K562 (cell line): Measurements from ENCODE around the gene RNU6-1. TPM values are rescaled to one million over a fixed set of nuclear protein-coding genes. Genes with fewer than 3 reads are reported as not detected.

ENCODE experiments used
- ATF1 ChIP-seq, 2 experiments: fragments of 450-650 bp in 1 of 2; IDR thresholded peaks; 2 replicates each; pipeline ENCODE4 v1.6.1; 2016; ENCODE audit warnings: missing compliant biosample characterization in 1 of 2, missing genetic modification characterization in 1 of 2
- BRF1 ChIP-seq: IDR thresholded peaks from 3 replicates; pipeline ENCODE4 v1.6.1; 2011; ENCODE audit warnings: borderline replicate concordance, mild to moderate bottlenecking; ENCODE audit not compliant: insufficient read length; ENCODE audit errors: extremely low read depth
- DMBX1 ChIP-seq: fragments of 250-450 bp; sonication (Bioruptor Pico); IDR thresholded peaks from 2 replicates; pipeline ENCODE4 v1.8.0; 2022; ENCODE audit warnings: inconsistent platforms, mild to moderate bottlenecking, moderate library complexity, borderline replicate concordance
- HMG20B ChIP-seq: fragments of 250-450 bp; sonication (Bioruptor Pico); IDR thresholded peaks from 2 replicates; pipeline ENCODE4 v1.5.0; 2021; ENCODE audit warnings: mild to moderate bottlenecking
- KAT7 ChIP-seq: sonication (generic); formaldehyde crosslinking; IDR thresholded peaks from 2 replicates; pipeline ENCODE4 v1.8.0; 2022; ENCODE audit warnings: missing genetic modification reagents, mild to moderate bottlenecking, borderline replicate concordance
- MCM5 ChIP-seq: fragments of 450-650 bp; IDR thresholded peaks from 2 replicates; pipeline ENCODE4 v1.6.1; 2016; ENCODE audit warnings: low read depth
- MIER1 ChIP-seq: fragments of 450-650 bp; IDR thresholded peaks from 2 replicates; pipeline ENCODE4 v1.6.1; 2016; ENCODE audit warnings: antibody characterized with exemption, mild to moderate bottlenecking, low read depth
- NR1H2 ChIP-seq: sonication (generic); formaldehyde crosslinking; IDR thresholded peaks from 2 replicates; pipeline ENCODE4 v1.4.0; 2020; ENCODE audit warnings: mild to moderate bottlenecking, missing genetic modification reagents
- NR2C1 ChIP-seq, 2 experiments: fragments of 450-650 bp; IDR thresholded peaks; 2 replicates each; pipeline ENCODE4 v1.6.1; 2017; ENCODE audit warnings: mild to moderate bottlenecking in 2 of 2, antibody characterized with exemption in 1 of 2, inconsistent platforms in 1 of 2, missing compliant biosample characterization in 1 of 2, missing genetic modification characterization in 1 of 2
- PHTF2 ChIP-seq: fragments of 250-450 bp; sonication (Bioruptor Pico); IDR thresholded peaks from 2 replicates; pipeline ENCODE4 v1.5.0; 2021; ENCODE audit warnings: mild to moderate bottlenecking
- PTRF ChIP-seq: fragments of 450-650 bp; IDR thresholded peaks from 2 replicates; pipeline ENCODE4 v1.6.1; 2016; ENCODE audit warnings: mild to moderate bottlenecking, missing genetic modification characterization, missing compliant biosample characterization
- RBM34 ChIP-seq: fragments of 200-400 bp; formaldehyde crosslinking; IDR thresholded peaks from 2 replicates; pipeline ENCODE4 v1.6.1; 2018; ENCODE audit warnings: low read length, borderline replicate concordance; ENCODE audit not compliant: insufficient read depth
- RNF2 ChIP-seq: sonication (generic); IDR thresholded peaks from 2 replicates; pipeline ENCODE4 v1.6.1; 2016
- SMAD1 ChIP-seq: fragments of 150-350 bp; IDR thresholded peaks from 2 replicates; pipeline ENCODE4 v1.6.1; 2014; ENCODE audit warnings: low read length, low read depth; ENCODE audit not compliant: partially characterized antibody
- TAF9B ChIP-seq: fragments of 450-650 bp; IDR thresholded peaks from 2 replicates; pipeline ENCODE4 v1.6.1; 2018; ENCODE audit warnings: mild to moderate bottlenecking; ENCODE audit not compliant: partially characterized antibody
- TRIM24 ChIP-seq, 2 experiments: fragments of 450-650 bp; IDR thresholded peaks; 2 replicates each; pipeline ENCODE4 v1.6.1; 2016
- ZC3H8 ChIP-seq: fragments of 450-650 bp; IDR thresholded peaks from 2 replicates; pipeline ENCODE4 v1.6.1; 2017
- ZKSCAN8 ChIP-seq: fragments of 200-800 bp; sonication (Bioruptor generic); IDR thresholded peaks from 2 replicates; pipeline ENCODE4 v1.6.1; 2016; ENCODE audit warnings: missing genetic modification characterization, missing compliant biosample characterization
- ZNF121 ChIP-seq: sonication (generic); formaldehyde crosslinking; conservative IDR thresholded peaks from 2 replicates; pipeline ENCODE4 v1.8.0; 2022; ENCODE audit warnings: missing genetic modification reagents
- ZNF274 ChIP-seq: IDR thresholded peaks from 2 replicates; pipeline ENCODE4 v1.6.1; 2011; ENCODE audit warnings: low read depth, mild to moderate bottlenecking, low read length, moderate library complexity, borderline replicate concordance
- ZNF778 ChIP-seq: fragments of 450-650 bp; formaldehyde crosslinking; IDR thresholded peaks from 2 replicates; pipeline ENCODE4 v1.4.0; 2020; ENCODE audit warnings: mild to moderate bottlenecking, moderate library complexity
- polyA plus RNA-seq, 8 experiments: library from polyadenylated mRNA; depleted of rRNA in 4 of 8; stranded (reverse) in 5 of 8; unstranded in 3 of 8; fragments of >200 nt; fragmentation: Nextera tagmentation in 2 of 8; fragmentation: Illumina TruSeq in 1 of 8; extraction: Ambion mirVana in 2 of 8; extraction: Trizol in 1 of 8; gene quantifications; 2 replicates each; pipeline versions ENCODE4 v1.2.1 to v1.2.3, GENCODE V29; 2011 to 2014; ENCODE audit warnings: inconsistent platforms in 1 of 8, missing spikeins in 1 of 8
- total RNA-seq, 7 experiments: library from RNA; depleted of rRNA in 6 of 7; stranded (reverse); fragments of >200 nt in 6 of 7; fragmentation: Illumina TruSeq in 2 of 7; extraction: Trizol in 2 of 7; gene quantifications; 2 replicates each; pipeline versions ENCODE4 v1.2.1 to v1.2.3, GENCODE V29; 2011 to 2021; ENCODE audit warnings: low replicate concordance in 1 of 7
- TF ChIP-seq, protein P1 (sequence below): fragments of 250-450 bp; sonication (Bioruptor Pico); IDR thresholded peaks from 2 replicates; pipeline ENCODE4 v1.8.0; 2022; ENCODE audit warnings: moderate library complexity, mild to moderate bottlenecking, inconsistent platforms
- TF ChIP-seq, protein P2 (sequence below): fragments of 450-650 bp; formaldehyde crosslinking; IDR thresholded peaks from 2 replicates; pipeline ENCODE4 v1.4.0; 2022; ENCODE audit warnings: mild to moderate bottlenecking, moderate library complexity
- TF ChIP-seq, protein P3 (sequence below): fragments of 450-650 bp; formaldehyde crosslinking; IDR thresholded peaks from 2 replicates; pipeline ENCODE4 v1.4.0; 2022; ENCODE audit warnings: missing genetic modification characterization
- TF ChIP-seq, protein P4 (sequence below): sonication (generic); formaldehyde crosslinking; IDR thresholded peaks from 2 replicates; pipeline ENCODE4 v1.9.0; 2022; ENCODE audit warnings: mild to moderate bottlenecking, missing genetic modification reagents
- TF ChIP-seq, protein P5 (sequence below), 2 experiments: fragments of 250-450 bp in 1 of 2; fragments of 450-650 bp in 1 of 2; sonication (Bioruptor Pico) in 1 of 2; IDR thresholded peaks; 2 replicates each; pipeline versions ENCODE4 v1.6.1 to v1.8.0; 2016 to 2021; ENCODE audit warnings: mild to moderate bottlenecking in 2 of 2, moderate library complexity in 2 of 2, missing compliant biosample characterization in 1 of 2, missing genetic modification characterization in 1 of 2

RNU6-1 gene
- total and polyA plus RNA-seq, 9 of the 15 experiments (the other 6 are each of a cell fraction or from before 2014, with no cell fraction given), result not detected

DNA sequence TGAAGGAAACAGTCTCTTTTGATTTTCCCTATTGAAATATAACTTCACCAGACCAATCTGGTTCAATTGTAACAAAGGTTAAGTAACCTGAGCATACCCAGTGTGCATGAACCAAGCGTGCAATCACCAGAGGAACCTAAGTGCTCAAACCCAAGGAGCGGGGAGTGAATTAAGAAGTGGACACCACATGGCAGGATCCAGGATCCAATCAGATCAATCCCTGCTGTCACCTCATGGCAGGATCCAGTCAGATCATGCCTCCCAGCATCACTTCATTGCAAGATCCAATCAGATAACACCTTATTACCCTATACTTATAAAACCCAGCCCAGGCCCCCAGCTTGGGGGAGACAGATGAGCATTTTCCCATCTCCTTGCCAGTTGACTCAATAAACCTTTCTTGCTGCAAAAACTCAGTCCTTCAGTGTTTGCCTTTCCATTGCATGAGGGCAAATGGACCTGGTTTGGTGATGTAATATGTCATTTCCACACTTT lies 38.9 kb upstream of the RNU6-1 start (continued):
- TF ChIP-seq, protein P1, sequence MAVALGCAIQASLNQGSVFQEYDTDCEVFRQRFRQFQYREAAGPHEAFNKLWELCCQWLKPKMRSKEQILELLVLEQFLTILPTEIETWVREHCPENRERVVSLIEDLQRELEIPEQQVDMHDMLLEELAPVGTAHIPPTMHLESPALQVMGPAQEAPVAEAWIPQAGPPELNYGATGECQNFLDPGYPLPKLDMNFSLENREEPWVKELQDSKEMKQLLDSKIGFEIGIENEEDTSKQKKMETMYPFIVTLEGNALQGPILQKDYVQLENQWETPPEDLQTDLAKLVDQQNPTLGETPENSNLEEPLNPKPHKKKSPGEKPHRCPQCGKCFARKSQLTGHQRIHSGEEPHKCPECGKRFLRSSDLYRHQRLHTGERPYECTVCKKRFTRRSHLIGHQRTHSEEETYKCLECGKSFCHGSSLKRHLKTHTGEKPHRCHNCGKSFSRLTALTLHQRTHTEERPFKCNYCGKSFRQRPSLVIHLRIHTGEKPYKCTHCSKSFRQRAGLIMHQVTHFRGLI (CRISPR knock-in tag), result no peak
- TF ChIP-seq NR2C1 (IDR thresholded peaks at IDR 0.05) (no peak), NR2C1 (tag; IDR thresholded peaks at IDR 0.05) (no peak), ZNF274 (no peak), RBM34 (no peak), MIER1 (no peak), RNF2 (no peak), ZNF778 (CRISPR knock-in tag) (no peak), ZC3H8 (no peak), SMAD1 (no peak), HMG20B (CRISPR knock-in tag) (no peak), PHTF2 (CRISPR knock-in tag) (no peak), BRF1 (no peak), PTRF (tag) (no peak), ATF1 (CRISPR knock-in tag; IDR thresholded peaks at IDR 0.05) (no peak), ATF1 (tag; IDR thresholded peaks at IDR 0.05) (no peak), TRIM24 (IDR thresholded peaks at IDR 0.05) (no peak), TAF9B (no peak), NR1H2 (no peak), ZKSCAN8 (no peak), MCM5 (no peak), KAT7 (no peak), DMBX1 (CRISPR knock-in tag) (no peak), ZNF121 (CRISPR knock-in tag) (no peak)
- TF ChIP-seq, protein P2, sequence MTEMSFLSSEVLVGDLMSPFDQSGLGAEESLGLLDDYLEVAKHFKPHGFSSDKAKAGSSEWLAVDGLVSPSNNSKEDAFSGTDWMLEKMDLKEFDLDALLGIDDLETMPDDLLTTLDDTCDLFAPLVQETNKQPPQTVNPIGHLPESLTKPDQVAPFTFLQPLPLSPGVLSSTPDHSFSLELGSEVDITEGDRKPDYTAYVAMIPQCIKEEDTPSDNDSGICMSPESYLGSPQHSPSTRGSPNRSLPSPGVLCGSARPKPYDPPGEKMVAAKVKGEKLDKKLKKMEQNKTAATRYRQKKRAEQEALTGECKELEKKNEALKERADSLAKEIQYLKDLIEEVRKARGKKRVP, result no peak
- TF ChIP-seq, protein P3, sequence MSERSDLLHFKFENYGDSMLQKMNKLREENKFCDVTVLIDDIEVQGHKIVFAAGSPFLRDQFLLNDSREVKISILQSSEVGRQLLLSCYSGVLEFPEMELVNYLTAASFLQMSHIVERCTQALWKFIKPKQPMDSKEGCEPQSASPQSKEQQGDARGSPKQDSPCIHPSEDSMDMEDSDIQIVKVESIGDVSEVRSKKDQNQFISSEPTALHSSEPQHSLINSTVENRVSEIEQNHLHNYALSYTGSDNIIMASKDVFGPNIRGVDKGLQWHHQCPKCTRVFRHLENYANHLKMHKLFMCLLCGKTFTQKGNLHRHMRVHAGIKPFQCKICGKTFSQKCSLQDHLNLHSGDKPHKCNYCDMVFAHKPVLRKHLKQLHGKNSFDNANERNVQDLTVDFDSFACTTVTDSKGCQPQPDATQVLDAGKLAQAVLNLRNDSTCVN (CRISPR knock-in tag), result no peak
- TF ChIP-seq, protein P4, sequence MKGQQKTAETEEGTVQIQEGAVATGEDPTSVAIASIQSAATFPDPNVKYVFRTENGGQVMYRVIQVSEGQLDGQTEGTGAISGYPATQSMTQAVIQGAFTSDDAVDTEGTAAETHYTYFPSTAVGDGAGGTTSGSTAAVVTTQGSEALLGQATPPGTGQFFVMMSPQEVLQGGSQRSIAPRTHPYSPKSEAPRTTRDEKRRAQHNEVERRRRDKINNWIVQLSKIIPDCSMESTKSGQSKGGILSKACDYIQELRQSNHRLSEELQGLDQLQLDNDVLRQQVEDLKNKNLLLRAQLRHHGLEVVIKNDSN (CRISPR knock-in tag), result no peak
- TF ChIP-seq, protein P5, sequence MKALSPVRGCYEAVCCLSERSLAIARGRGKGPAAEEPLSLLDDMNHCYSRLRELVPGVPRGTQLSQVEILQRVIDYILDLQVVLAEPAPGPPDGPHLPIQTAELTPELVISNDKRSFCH (CRISPR knock-in tag; IDR thresholded peaks at IDR 0.05), result no peak
- TF ChIP-seq, protein P5 (tag; IDR thresholded peaks at IDR 0.05), result no peak
